B cell (primary cell): Measurements from ENCODE around the gene CNTNAP2.

Experiments used
- EZH2 ChIP-seq: IDR thresholded peaks from 2 replicates; pipeline ENCODE4 v1.6.1; 2012; ENCODE audit warnings: borderline replicate concordance, low read depth, mild to moderate bottlenecking, moderate library complexity, low read length; ENCODE audit not compliant: insufficient read depth, poor library complexity, severe bottlenecking
- TF ChIP-seq, protein P1 (sequence below): fragments of 200-600 bp; IDR thresholded peaks from one replicate; pipeline ENCODE4 v1.8.0; 2022; ENCODE audit warnings: antibody characterized with exemption, mild to moderate bottlenecking

GRCh38 chr7:147700702-147701101, 1584.1 kb downstream of the CNTNAP2 start:
- TF ChIP-seq, protein P1, sequence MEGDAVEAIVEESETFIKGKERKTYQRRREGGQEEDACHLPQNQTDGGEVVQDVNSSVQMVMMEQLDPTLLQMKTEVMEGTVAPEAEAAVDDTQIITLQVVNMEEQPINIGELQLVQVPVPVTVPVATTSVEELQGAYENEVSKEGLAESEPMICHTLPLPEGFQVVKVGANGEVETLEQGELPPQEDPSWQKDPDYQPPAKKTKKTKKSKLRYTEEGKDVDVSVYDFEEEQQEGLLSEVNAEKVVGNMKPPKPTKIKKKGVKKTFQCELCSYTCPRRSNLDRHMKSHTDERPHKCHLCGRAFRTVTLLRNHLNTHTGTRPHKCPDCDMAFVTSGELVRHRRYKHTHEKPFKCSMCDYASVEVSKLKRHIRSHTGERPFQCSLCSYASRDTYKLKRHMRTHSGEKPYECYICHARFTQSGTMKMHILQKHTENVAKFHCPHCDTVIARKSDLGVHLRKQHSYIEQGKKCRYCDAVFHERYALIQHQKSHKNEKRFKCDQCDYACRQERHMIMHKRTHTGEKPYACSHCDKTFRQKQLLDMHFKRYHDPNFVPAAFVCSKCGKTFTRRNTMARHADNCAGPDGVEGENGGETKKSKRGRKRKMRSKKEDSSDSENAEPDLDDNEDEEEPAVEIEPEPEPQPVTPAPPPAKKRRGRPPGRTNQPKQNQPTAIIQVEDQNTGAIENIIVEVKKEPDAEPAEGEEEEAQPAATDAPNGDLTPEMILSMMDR, result no peak
- TF ChIP-seq EZH2, result no peak
